Measurements from ENCODE around the gene SLIT2.

GRCh38 chr4:20271950-20272349, 20.2 kb downstream of the SLIT2 start:
- TF ChIP-seq CTCF (IDR thresholded peaks at IDR 0.05) (no peak), POLR2A (IDR thresholded peaks at IDR 0.05) (no peak), POLR2AphosphoS5 (IDR thresholded peaks at IDR 0.05) (no peak), EP300 (IDR thresholded peaks at IDR 0.05) (no peak)
